ENCODE data around the gene CCDC92.

GRCh38 chr12:124015494-124016461, 43.1 kb upstream of the CCDC92 start:
- TF ChIP-seq CTCF (IDR thresholded peaks at IDR 0.05), result no peak
- TF ChIP-seq REST (IDR thresholded peaks at IDR 0.05; ENCODE audit: insufficient read depth in 1 of 2, low read depth in 2 of 2, low read length in 1 of 2), result no peak
- TF ChIP-seq POLR2AphosphoS5 (IDR thresholded peaks at IDR 0.05; ENCODE audit: low read depth, low read length), result no peak
